Right lobe of liver (tissue), 4 donors: Measurements from ENCODE around the gene PIP5K1B.

Experiments
- CTCF ChIP-seq, 4 donors: fragments of 200-600 bp in 3 of 4; fragments of 450-650 bp in 1 of 4; IDR thresholded peaks; one replicate each; pipeline versions ENCODE4 v1.5.1 to v1.8.0; 2016 to 2022; ENCODE audit warnings: antibody characterized with exemption in 4 of 4, mild to moderate bottlenecking in 2 of 4
- POLR2A ChIP-seq: fragments of 450-650 bp; IDR thresholded peaks from one replicate; pipeline ENCODE4 v1.6.1; 2017; ENCODE audit warnings: antibody characterized with exemption, mild to moderate bottlenecking
- donor health status: DM: no; HTN: no; CAD: no.
- donor health status: DM: no; HTN: no; CAD: no.
- donor health status: DM: no; HTN: yes; CAD: no.

GRCh38 chr9:68940573-68940972, 235.5 kb downstream of the PIP5K1B start:
- TF ChIP-seq POLR2A (no peak), CTCF (IDR thresholded peaks at IDR 0.05) (no peak)
